ENCODE data around the gene LNX2.

LNX2 gene
- total RNA-seq = 11.2 to 20.4 reads per million in 2 donors

GRCh38 chr13:27620377-27621115, at the start of gene LNX2:
Gene LNX2, minus strand, starts transcription at chr13:27620529. Its CDS starts 38,826 bp downstream, at chr13:27581703.
- DNase-seq = peak; percentile 91 to 97 (median 95)

- DNase-seq = no peak
These were observed 47.6 kb upstream of the LNX2 start for GRCh38 chr13:27667946-27668345.

GRCh38 chr13:27666951-27667350, 46.6 kb upstream of the LNX2 start:
- no peak for DNase-seq

- no peak for DNase-seq
These were observed 45.4 kb upstream of the LNX2 start for GRCh38 chr13:27665761-27666160.

GRCh38 chr13:27665333-27665732, 45.0 kb upstream of the LNX2 start:
- DNase-seq = no peak

- no peak for DNase-seq
These were observed 43.6 kb upstream of the LNX2 start for GRCh38 chr13:27663947-27664346.

- DNase-seq = no peak
These were observed 42.6 kb upstream of the LNX2 start for GRCh38 chr13:27662738-27663470.

- no peak for DNase-seq
These were observed 40.7 kb upstream of the LNX2 start for GRCh38 chr13:27661017-27661416.

GRCh38 chr13:27660511-27660910, 40.2 kb upstream of the LNX2 start:
- DNase-seq = no peak

GRCh38 chr13:27659145-27659865, 39.0 kb upstream of the LNX2 start:
- DNase-seq = no peak

- DNase-seq = no peak
These were observed 38.2 kb upstream of the LNX2 start for GRCh38 chr13:27658546-27658945.

- no peak for DNase-seq
These were observed 37.4 kb upstream of the LNX2 start for GRCh38 chr13:27657724-27658123.

- no peak for DNase-seq
These were observed 34.5 kb upstream of the LNX2 start for GRCh38 chr13:27654816-27655215.

- no peak for DNase-seq
These were observed 33.7 kb upstream of the LNX2 start for GRCh38 chr13:27654059-27654458.

- no peak for DNase-seq
These were observed 30.0 kb upstream of the LNX2 start for GRCh38 chr13:27650312-27650711.

GRCh38 chr13:27644302-27644701, 24.0 kb upstream of the LNX2 start:
- no peak for DNase-seq

GRCh38 chr13:27643334-27644132, 23.2 kb upstream of the LNX2 start:
- no peak for DNase-seq

- DNase-seq = no peak
These were observed 21.6 kb upstream of the LNX2 start for GRCh38 chr13:27641711-27642502.

GRCh38 chr13:27639186-27639585, 18.9 kb upstream of the LNX2 start:
- DNase-seq = no peak

GRCh38 chr13:27638521-27638920, 18.2 kb upstream of the LNX2 start:
- DNase-seq = no peak

GRCh38 chr13:27638001-27638400, 17.7 kb upstream of the LNX2 start:
- DNase-seq = no peak

- no peak for DNase-seq
These were observed 16.9 kb upstream of the LNX2 start for GRCh38 chr13:27637289-27637626.
